Calu3 (cell line): ENCODE measurements around the gene JCHAIN. TPM values are rescaled to one million over a fixed set of nuclear protein-coding genes. Genes with fewer than 3 reads are reported as not detected.

Experiments used
- BruUV-seq: library from RNA; stranded (reverse); fragments of 400-500 nt; replicated peaks from 2 replicates; lab custom pipeline; 2021; lab: Mats Ljungman, UMichigan
- CTCF ChIA-PET: fragments of 300-600 bp; sonication (Branson Sonifier 250); formaldehyde crosslinking; loops from one replicate; lab custom pipeline; 2022; ENCODE audit warnings: antibody characterized with exemption; lab: Charles Lee
- DNase-seq: peaks from one replicate; pipeline ENCODE4 v3.0.0; 2022
- H3K27ac Mint-ChIP-seq: one replicate; pipeline ENCODE4 v1.8.0; 2022; ENCODE audit warnings: mixed read lengths; ENCODE audit not compliant: unreplicated experiment
- H3K27me3 Mint-ChIP-seq: one replicate; pipeline ENCODE4 v1.8.0; 2022; ENCODE audit warnings: mixed read lengths; ENCODE audit not compliant: unreplicated experiment
- H3K36me3 Mint-ChIP-seq: one replicate; pipeline ENCODE4 v1.8.0; 2022; ENCODE audit warnings: mild to moderate bottlenecking, moderate library complexity, mixed read lengths; ENCODE audit not compliant: insufficient read depth, unreplicated experiment
- H3K4me1 Mint-ChIP-seq: one replicate; pipeline ENCODE4 v1.8.0; 2022; ENCODE audit warnings: mild to moderate bottlenecking, low read depth, mixed read lengths; ENCODE audit not compliant: unreplicated experiment
- H3K4me3 Mint-ChIP-seq: one replicate; pipeline ENCODE4 v1.8.0; 2022; ENCODE audit warnings: mild to moderate bottlenecking, low read depth, moderate library complexity, mixed read lengths; ENCODE audit not compliant: unreplicated experiment
- H3K9me3 Mint-ChIP-seq: one replicate; pipeline ENCODE4 v1.8.0; 2022; ENCODE audit warnings: low read depth, mixed read lengths; ENCODE audit not compliant: unreplicated experiment
- CTCF ChIP-seq: fragments of 200-600 bp; IDR thresholded peaks from one replicate; pipeline ENCODE4 v1.8.0; 2022; ENCODE audit warnings: antibody characterized with exemption; ENCODE audit not compliant: unreplicated experiment
- intact Hi-C: fragments of 100-400 bp; cut with micrococcal nuclease; formaldehyde crosslinking; loops from one replicate; pipeline ENCODE4 v1.10.0; 2022; ENCODE audit not compliant: unreplicated experiment
- total RNA-seq: library from RNA; stranded (reverse); gene quantifications from 2 replicates; pipeline ENCODE4 v1.2.3, GENCODE V29; 2022

JCHAIN gene
- total RNA-seq, 1 experiment from 2014 or later, result not detected

- Mint-ChIP-seq H3K9me3 (no peaks in the 10 kb centered on the region), H3K4me3 (no peak overlapping the region), H3K4me1 (peaks cover 9% of the 10 kb centered on the region), H3K27ac (no peak overlapping the region), H3K36me3 (no peaks in the 10 kb centered on the region), H3K27me3 (no peaks in the 10 kb centered on the region)
- intact Hi-C loops, result no loop called here
- DNase-seq, result no peak
- CTCF ChIA-PET, result no interaction called here
- no TSS peak for BruUV-seq
- no peak for TF ChIP-seq CTCF
Measured at GRCh38 chr4:70634482-70634881, 31.8 kb downstream of the JCHAIN start.

- BruUV-seq, result no TSS peak
- Mint-ChIP-seq H3K4me3 (no peak overlapping the region), H3K9me3 (no peaks in the 10 kb centered on the region), H3K27ac (peak overlapping the region; percentile 33), H3K36me3 (no peaks in the 10 kb centered on the region), H3K4me1 (peaks cover 9% of the 10 kb centered on the region), H3K27me3 (no peaks in the 10 kb centered on the region)
- no peak for TF ChIP-seq CTCF
- DNase-seq, result no peak
- intact Hi-C loops, result no loop called here
- CTCF ChIA-PET, result interaction anchor here (0.6 kb wide), 1 partner anchor 68 kb away, joined by 4 read pairs; no protein-coding TSS in a partner anchor
Measured at GRCh38 chr4:70632028-70632427, 34.3 kb downstream of the JCHAIN start.

- no peak for DNase-seq
- H3K4me1 Mint-ChIP-seq, result peaks cover 9% of the 10 kb centered on the region
- TF ChIP-seq CTCF, result no peak
- H3K27me3 Mint-ChIP-seq, result no peaks in the 10 kb centered on the region
- H3K27ac Mint-ChIP-seq, result no peak overlapping the region
- no peak overlapping the region for H3K4me3 Mint-ChIP-seq
- no TSS peak for BruUV-seq
- intact Hi-C loops, result no loop called here
- H3K36me3 Mint-ChIP-seq, result no peaks in the 10 kb centered on the region
- H3K9me3 Mint-ChIP-seq, result no peaks in the 10 kb centered on the region
- CTCF ChIA-PET, result no interaction called here
Measured at GRCh38 chr4:70630162-70630561, 36.1 kb downstream of the JCHAIN start.

- H3K4me3 Mint-ChIP-seq, result no peak overlapping the region
- H3K27me3 Mint-ChIP-seq, result no peaks in the 10 kb centered on the region
- intact Hi-C loops, result no loop called here
- CTCF ChIA-PET, result no interaction called here
- no peak for TF ChIP-seq CTCF
- DNase-seq, result no peak
- no peak overlapping the region for H3K27ac Mint-ChIP-seq
- no peaks in the 10 kb centered on the region for H3K9me3 Mint-ChIP-seq
- H3K4me1 Mint-ChIP-seq, result peaks cover 9% of the 10 kb centered on the region
- no TSS peak for BruUV-seq
- no peaks in the 10 kb centered on the region for H3K36me3 Mint-ChIP-seq
Measured at GRCh38 chr4:70629469-70630090, 36.7 kb downstream of the JCHAIN start.
